B cell (primary cell): ENCODE results near the gene LSM7. TPM values are rescaled to one million over a fixed set of nuclear protein-coding genes. Genes with fewer than 3 reads are reported as not detected.
A peak's percentile ranks its signal among the peaks of the same experiment; 100 is the strongest.

Experiments
- ATAC-seq: fragments of 200-7000 bp; cut with Tn5 transposase; one replicate; pipeline ENCODE4 v1.10.0; 2021; ENCODE audit warnings: low read depth, mild to moderate bottlenecking, moderate number of reproducible peaks, moderate library complexity
- CTCF ChIA-PET: fragments of 350-600 bp; sonication (Branson Sonifier 250); formaldehyde crosslinking; loops from one replicate; lab custom pipeline; 2021; ENCODE audit warnings: antibody characterized with exemption, inconsistent platforms; lab: Charles Lee
- POLR2A ChIA-PET: fragments of 350-600 bp; sonication (Branson Sonifier 250); formaldehyde crosslinking; loops from one replicate; lab custom pipeline; 2021; ENCODE audit warnings: antibody characterized with exemption; lab: Charles Lee
- DNase-seq: peaks from one replicate; pipeline ENCODE4 v3.0.0; 2013
- H2AFZ ChIP-seq: 2 replicates; pipeline ENCODE4 v1.6.1; 2012; ENCODE audit warnings: mild to moderate bottlenecking, low read depth, low read length; ENCODE audit not compliant: insufficient read depth, poor library complexity, severe bottlenecking
- H3K27ac ChIP-seq, 2 donors: 1 replicate in 1 of 2; 2 replicates in 1 of 2; pipeline ENCODE4 v1.5.1; 2012 to 2013; ENCODE audit warnings: low read length in 2 of 2, mild to moderate bottlenecking in 2 of 2, moderate library complexity in 1 of 2
- H3K27me3 ChIP-seq, 4 experiments: fragments of 200-600 bp in 1 of 4; sonication (generic) in 1 of 4; replicated peaks in 1 of 4; 1 replicate in 2 of 4; 2 replicates in 2 of 4; pipeline versions ENCODE4 v1.6.1 to v1.7.0; 2013 to 2016; ENCODE audit warnings: low read length in 3 of 4, mild to moderate bottlenecking in 2 of 4, mixed read lengths in 1 of 4, moderate library complexity in 1 of 4; ENCODE audit not compliant: insufficient read depth in 4 of 4, control insufficient read depth in 3 of 4; ENCODE audit errors: control extremely low read depth in 1 of 4
- H3K36me3 ChIP-seq, 2 experiments: replicated peaks in 1 of 2; 1 replicate in 1 of 2; 2 replicates in 1 of 2; pipeline versions ENCODE4 v1.6.1 to v1.7.1; 2013; ENCODE audit warnings: low read length in 1 of 2; ENCODE audit not compliant: insufficient read depth in 2 of 2, control insufficient read depth in 1 of 2; ENCODE audit errors: control extremely low read depth in 1 of 2, extremely low read depth in 1 of 2
- H3K4me1 ChIP-seq, 2 donors: fragments of 200-600 bp in 1 of 2; sonication (generic) in 1 of 2; 1 replicate in 1 of 2; 2 replicates in 1 of 2; pipeline versions ENCODE4 v1.5.1 to v1.6.1; 2013 to 2017; ENCODE audit warnings: low read length in 2 of 2; ENCODE audit not compliant: control insufficient read depth in 2 of 2, insufficient read depth in 2 of 2
- H3K4me2 ChIP-seq: replicated peaks from 2 replicates; pipeline ENCODE3; 2012; ENCODE audit warnings: mild to moderate bottlenecking, low read depth, low read length; ENCODE audit not compliant: poor library complexity, severe bottlenecking
- H3K4me3 ChIP-seq, 5 experiments: fragments of 200-600 bp in 1 of 5; sonication (generic) in 1 of 5; 1 replicate in 3 of 5; 2 replicates in 2 of 5; pipeline versions ENCODE4 v1.5.1 to v1.7.0; 2011 to 2016; ENCODE audit warnings: low read length in 4 of 5, mild to moderate bottlenecking in 4 of 5, low read depth in 2 of 5, control low read depth in 1 of 5, moderate library complexity in 1 of 5; ENCODE audit not compliant: insufficient read depth in 1 of 5; ENCODE audit errors: control extremely low read depth in 1 of 5, extremely low read depth in 1 of 5
- H3K79me2 ChIP-seq: fragments of 200-600 bp; sonication (generic); one replicate; pipeline ENCODE4 v1.6.0; 2016; ENCODE audit warnings: low read length; ENCODE audit not compliant: control insufficient read depth, insufficient read depth
- H3K9ac ChIP-seq: fragments of 200-600 bp; sonication (generic); 2 replicates; pipeline ENCODE4 v1.6.1; 2017; ENCODE audit warnings: mild to moderate bottlenecking, low read length, moderate library complexity
- H3K9me3 ChIP-seq, 3 donors: one replicate each; pipeline versions ENCODE4 v1.6.1 to v1.7.1; 2013; ENCODE audit warnings: low read length in 2 of 3; ENCODE audit not compliant: control insufficient read depth in 2 of 3, insufficient read depth in 1 of 3; ENCODE audit errors: control extremely low read depth in 1 of 3
- H4K20me1 ChIP-seq: 2 replicates; pipeline ENCODE4 v1.6.0; 2012; ENCODE audit warnings: mild to moderate bottlenecking, low read length; ENCODE audit not compliant: insufficient read depth, control insufficient read depth, poor library complexity, severe bottlenecking
- H3K27ac Mint-ChIP-seq: one replicate; pipeline ENCODE4 v1.8.0; 2021; ENCODE audit warnings: mixed read lengths
- H3K27me3 Mint-ChIP-seq: one replicate; pipeline ENCODE4 v1.8.0; 2021; ENCODE audit warnings: mixed read lengths
- H3K4me1 Mint-ChIP-seq: one replicate; pipeline ENCODE4 v1.8.0; 2021; ENCODE audit warnings: mixed read lengths
- H3K4me3 Mint-ChIP-seq: one replicate; pipeline ENCODE4 v1.8.0; 2021; ENCODE audit warnings: mixed read lengths
- H3K9me3 Mint-ChIP-seq: one replicate; pipeline ENCODE4 v1.8.0; 2022; ENCODE audit warnings: mixed read lengths; ENCODE audit not compliant: insufficient read depth
- EZH2 ChIP-seq: IDR thresholded peaks from 2 replicates; pipeline ENCODE4 v1.6.1; 2012; ENCODE audit warnings: borderline replicate concordance, low read depth, mild to moderate bottlenecking, moderate library complexity, low read length; ENCODE audit not compliant: insufficient read depth, poor library complexity, severe bottlenecking
- WGBS: methylation state at CpG from one replicate; pipeline ENCODE4 v1.1.5; 2013; ENCODE audit warnings: missing lambda C conversion rate; ENCODE audit not compliant: insufficient coverage; 5-methylcytosine and 5-hydroxymethylcytosine counted together
- intact Hi-C: fragments of 100-400 bp; cut with micrococcal nuclease; formaldehyde crosslinking; loops from one replicate; pipeline ENCODE4 v1.10.0; 2022
- polyA plus RNA-seq: library from polyadenylated mRNA; depleted of rRNA; stranded (reverse); fragments of >200 nt; gene quantifications from 2 replicates; pipeline ENCODE4 v1.2.3, GENCODE V29; 2012
- total RNA-seq, 2 donors: library from RNA; stranded (reverse); fragments of 120-200 nt in 1 of 2; gene quantifications; 1 replicate in 1 of 2; 2 replicates in 1 of 2; pipeline versions ENCODE4 v1.2.3 to v1.2.4, GENCODE V29; 2013 to 2022
- TF ChIP-seq, protein P1 (sequence below): fragments of 200-600 bp; IDR thresholded peaks from one replicate; pipeline ENCODE4 v1.8.0; 2022; ENCODE audit warnings: antibody characterized with exemption, mild to moderate bottlenecking

LSM7 gene
- total and polyA plus RNA-seq, 2 donors (not counting 1 experiment from before 2014, with no cell fraction given): 201 to 820 TPM

DNA sequence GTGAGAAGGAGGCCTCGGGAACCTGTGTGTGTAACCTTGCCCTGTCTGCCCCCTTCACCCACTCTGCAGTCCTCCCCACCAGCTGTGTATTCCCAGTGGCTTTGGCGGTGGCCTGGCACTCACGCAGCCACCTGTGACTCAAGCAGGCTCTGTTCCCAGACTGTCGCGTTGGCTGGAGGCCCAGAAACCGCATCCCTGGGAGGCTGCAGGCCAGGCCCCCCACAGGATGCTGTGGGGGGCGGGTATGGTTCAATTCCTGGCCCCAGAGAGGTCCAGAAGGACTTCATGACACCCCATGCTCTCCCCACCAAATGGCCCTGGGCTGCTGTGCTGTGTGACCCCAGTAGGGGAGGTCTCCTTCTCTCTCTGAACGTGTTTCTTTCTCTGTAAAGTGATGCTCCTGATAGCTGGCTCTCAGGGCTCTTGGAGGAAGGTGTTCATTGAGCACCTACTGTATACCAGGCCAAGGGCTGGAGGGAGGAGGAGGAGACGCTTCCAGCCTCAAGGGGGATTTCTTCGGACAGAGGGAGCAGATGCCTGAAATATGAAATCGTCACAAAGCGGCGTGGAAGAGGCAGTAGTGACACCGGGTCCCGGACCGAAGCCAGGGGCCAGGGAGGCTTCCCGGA is 18.5 kb downstream of the LSM7 start:
- ChIA-PET POLR2A (interaction anchor here (0.7 to 1.8 kb wide), 6 partner anchors 13 to 84 kb away, joined by 3 to 18 read pairs (median 4); partner anchors contain the start of gene PEAK3), CTCF (interaction anchor here (0.6 to 1.6 kb wide), 6 partner anchors 10 to 154 kb away, joined by 3 to 8 read pairs (median 4); partner anchors contain the start of gene JSRP1)
- no peak overlapping the region for H3K4me3 ChIP-seq
- peaks cover 29% of the 10 kb centered on the region in 2 donors for H3K4me1 ChIP-seq
- no peak for ATAC-seq
- no peak overlapping the region for H3K4me3 Mint-ChIP-seq
- WGBS: 66% methylated on average over 13 of the region's 17 CpGs
- H3K4me2 ChIP-seq: no peak overlapping the region
- peaks cover 0 to 45% (median 18%) of the 10 kb centered on the region in 4 experiments for H3K27me3 ChIP-seq
- H3K27ac ChIP-seq: no peak overlapping the region
- no peak overlapping the region for H2AFZ ChIP-seq
- no peak for DNase-seq
- no peaks in the 10 kb centered on the region for H3K9me3 Mint-ChIP-seq
- intact Hi-C loops: loop anchor here (10.0 kb wide), 1 partner anchor 155 kb away; the partner anchor contains the start of gene AP3D1
- TF ChIP-seq EZH2: no peak
- TF ChIP-seq, protein P1, sequence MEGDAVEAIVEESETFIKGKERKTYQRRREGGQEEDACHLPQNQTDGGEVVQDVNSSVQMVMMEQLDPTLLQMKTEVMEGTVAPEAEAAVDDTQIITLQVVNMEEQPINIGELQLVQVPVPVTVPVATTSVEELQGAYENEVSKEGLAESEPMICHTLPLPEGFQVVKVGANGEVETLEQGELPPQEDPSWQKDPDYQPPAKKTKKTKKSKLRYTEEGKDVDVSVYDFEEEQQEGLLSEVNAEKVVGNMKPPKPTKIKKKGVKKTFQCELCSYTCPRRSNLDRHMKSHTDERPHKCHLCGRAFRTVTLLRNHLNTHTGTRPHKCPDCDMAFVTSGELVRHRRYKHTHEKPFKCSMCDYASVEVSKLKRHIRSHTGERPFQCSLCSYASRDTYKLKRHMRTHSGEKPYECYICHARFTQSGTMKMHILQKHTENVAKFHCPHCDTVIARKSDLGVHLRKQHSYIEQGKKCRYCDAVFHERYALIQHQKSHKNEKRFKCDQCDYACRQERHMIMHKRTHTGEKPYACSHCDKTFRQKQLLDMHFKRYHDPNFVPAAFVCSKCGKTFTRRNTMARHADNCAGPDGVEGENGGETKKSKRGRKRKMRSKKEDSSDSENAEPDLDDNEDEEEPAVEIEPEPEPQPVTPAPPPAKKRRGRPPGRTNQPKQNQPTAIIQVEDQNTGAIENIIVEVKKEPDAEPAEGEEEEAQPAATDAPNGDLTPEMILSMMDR: no peak
- H3K27me3 Mint-ChIP-seq: peaks cover 12% of the 10 kb centered on the region
- peaks cover under 1 to 18% (median 1%) of the 10 kb centered on the region in 3 donors for H3K9me3 ChIP-seq
- no peak overlapping the region for H3K9ac ChIP-seq
- H3K4me1 Mint-ChIP-seq: peaks cover 21% of the 10 kb centered on the region
- no peaks in the 10 kb centered on the region for H3K36me3 ChIP-seq
- no peak overlapping the region for H3K27ac Mint-ChIP-seq
- no peaks in the 10 kb centered on the region for H4K20me1 ChIP-seq
- peaks cover 16% of the 10 kb centered on the region for H3K79me2 ChIP-seq

DNA sequence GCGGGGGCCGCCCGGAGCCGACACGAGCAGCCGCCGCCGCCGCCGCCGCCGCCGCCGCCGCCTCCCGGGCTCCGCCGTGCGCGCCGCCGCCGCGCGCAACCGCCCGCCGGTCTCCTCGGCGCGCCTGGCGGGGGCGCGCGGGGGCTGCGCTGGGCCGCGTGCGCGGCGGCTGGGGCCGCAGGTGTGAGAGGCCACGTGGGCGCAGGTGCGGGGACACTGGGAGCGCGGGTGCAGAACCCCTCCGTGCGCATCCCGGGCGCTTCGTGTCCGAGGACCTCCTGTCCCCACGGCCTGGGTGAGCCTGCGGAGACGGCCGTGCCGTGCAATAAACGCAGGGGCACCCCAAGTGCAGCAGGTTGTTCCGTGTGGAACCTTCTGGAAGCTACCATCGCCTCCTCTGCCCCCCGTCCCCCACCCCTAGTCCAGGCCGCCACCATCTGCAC is 20.3 kb downstream of the LSM7 start, which contains the start of gene LINGO3:
TSS of gene LINGO3 (minus strand) at position 41 of the 443 bp plus-strand sequence. CDS start 16,378 bp downstream, outside the sequence.
- CTCF ChIA-PET: interaction anchor here (1.3 kb wide), 1 partner anchor 55 kb away, joined by 3 read pairs; no protein-coding TSS in a partner anchor
- H3K27me3 ChIP-seq: peaks cover 0 to 53% (median 18%) of the 10 kb centered on the region in 4 experiments
- H2AFZ ChIP-seq: peak within 1 kb of the TSS; percentile 27
- peaks cover 0 to 12% (median 0%) of the 10 kb centered on the region in 3 donors for H3K9me3 ChIP-seq
- H3K9ac ChIP-seq: peak within 1 kb of the TSS; percentile 51
- 6% methylated on average over 63 of the region's 63 CpGs for WGBS
- peak within 1 kb of the TSS; percentile 90 for H3K4me2 ChIP-seq
- POLR2A ChIA-PET: interaction anchor here (0.6 to 3.8 kb wide), 5 partner anchors 9 to 86 kb away, joined by 3 to 18 read pairs (median 6); no protein-coding TSS in a partner anchor
- TF ChIP-seq EZH2: no peak
- TF ChIP-seq, protein P1: no peak
- DNase-seq (peak; percentile 64), ATAC-seq (peak; percentile 37)
- Mint-ChIP-seq H3K4me1 (peaks cover 30% of the 10 kb centered on the region), H3K27ac (peak within 1 kb of the TSS; percentile 85), H3K9me3 (no peaks in the 10 kb centered on the region), H3K27me3 (peaks cover 12% of the 10 kb centered on the region), H3K4me3 (peak within 1 kb of the TSS; percentile 78)
- peaks cover 38 to 42% of the 10 kb centered on the region in 2 donors for H3K4me1 ChIP-seq
- no peaks in the 10 kb centered on the region for H4K20me1 ChIP-seq
- H3K27ac ChIP-seq: no peak within 1 kb of the TSS
- H3K4me3 ChIP-seq: peak within 1 kb of the TSS in 4 of 5 experiments; percentile 28 to 57 (median 46)
- peaks cover 32% of the 10 kb centered on the region for H3K79me2 ChIP-seq
- intact Hi-C loops: no loop called here
- no peaks in the 10 kb centered on the region for H3K36me3 ChIP-seq
